ENCODE results near the gene EPHA10. TPM values are rescaled to one million over a fixed set of nuclear protein-coding genes. Genes with fewer than 3 reads are reported as not detected.
"Not testable (repeated sequence)": the region's sequence is repeated elsewhere in the genome, so short reads cannot be mapped to it uniquely, and the experiment has no call there.

EPHA10 gene
- total and polyA plus RNA-seq, 4 donors, result under 0.01 to 0.09 (median 0.03) TPM; not detected in 1

GRCh38 chr1:37778654-37779053 is 13.7 kb upstream of the EPHA10 start:
- TF ChIP-seq, protein P1, sequence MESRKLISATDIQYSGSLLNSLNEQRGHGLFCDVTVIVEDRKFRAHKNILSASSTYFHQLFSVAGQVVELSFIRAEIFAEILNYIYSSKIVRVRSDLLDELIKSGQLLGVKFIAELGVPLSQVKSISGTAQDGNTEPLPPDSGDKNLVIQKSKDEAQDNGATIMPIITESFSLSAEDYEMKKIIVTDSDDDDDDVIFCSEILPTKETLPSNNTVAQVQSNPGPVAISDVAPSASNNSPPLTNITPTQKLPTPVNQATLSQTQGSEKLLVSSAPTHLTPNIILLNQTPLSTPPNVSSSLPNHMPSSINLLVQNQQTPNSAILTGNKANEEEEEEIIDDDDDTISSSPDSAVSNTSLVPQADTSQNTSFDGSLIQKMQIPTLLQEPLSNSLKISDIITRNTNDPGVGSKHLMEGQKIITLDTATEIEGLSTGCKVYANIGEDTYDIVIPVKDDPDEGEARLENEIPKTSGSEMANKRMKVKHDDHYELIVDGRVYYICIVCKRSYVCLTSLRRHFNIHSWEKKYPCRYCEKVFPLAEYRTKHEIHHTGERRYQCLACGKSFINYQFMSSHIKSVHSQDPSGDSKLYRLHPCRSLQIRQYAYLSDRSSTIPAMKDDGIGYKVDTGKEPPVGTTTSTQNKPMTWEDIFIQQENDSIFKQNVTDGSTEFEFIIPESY (IDR thresholded peaks at IDR 0.05), result no peak
- no peak overlapping the region for H3K9ac ChIP-seq (ENCODE audit: low read depth in 1 of 2, low read length in 2 of 2)
- H3K9me3 ChIP-seq (ENCODE audit: control insufficient read depth in 4 of 4, low read length in 3 of 4), result no peaks in the 10 kb centered on the region
- no peaks in the 10 kb centered on the region for H3K27me3 ChIP-seq (ENCODE audit: control insufficient read depth in 4 of 4, insufficient read depth in 4 of 4, low read length in 3 of 4)
- WGBS, result 85% methylated on average over 3 of the region's 3 CpGs
- no peak overlapping the region for H3K4me3 ChIP-seq (ENCODE audit: low read depth in 1 of 3, low read length in 3 of 3)
- no peak overlapping the region for H3K27ac ChIP-seq (ENCODE audit: low read depth in 1 of 2, low read length in 2 of 2)
- no peaks in the 10 kb centered on the region for H3K4me1 ChIP-seq (ENCODE audit: control insufficient read depth in 4 of 4, insufficient read depth in 4 of 4, low read length in 3 of 4)
- H3K36me3 ChIP-seq (ENCODE audit: control insufficient read depth in 4 of 4, insufficient read depth in 3 of 4, low read depth in 1 of 4, low read length in 3 of 4), result no peaks in the 10 kb centered on the region
- no peak for DNase-seq (ENCODE audit: low spot score)

GRCh38 chr1:37776946-37777516 is 12.1 kb upstream of the EPHA10 start:
- H3K4me1 ChIP-seq (ENCODE audit: control insufficient read depth in 4 of 4, insufficient read depth in 4 of 4, low read length in 3 of 4), result no peaks in the 10 kb centered on the region
- no peaks in the 10 kb centered on the region for H3K27me3 ChIP-seq (ENCODE audit: control insufficient read depth in 4 of 4, insufficient read depth in 4 of 4, low read length in 3 of 4)
- WGBS, result 66% methylated on average over 4 of the region's 4 CpGs
- no peaks in the 10 kb centered on the region for H3K36me3 ChIP-seq (ENCODE audit: control insufficient read depth in 4 of 4, insufficient read depth in 3 of 4, low read depth in 1 of 4, low read length in 3 of 4)
- no peak overlapping the region for H3K27ac ChIP-seq (ENCODE audit: low read depth in 1 of 2, low read length in 2 of 2)
- no peak overlapping the region for H3K9ac ChIP-seq (ENCODE audit: low read depth in 1 of 2, low read length in 2 of 2)
- H3K4me3 ChIP-seq (ENCODE audit: low read depth in 1 of 3, low read length in 3 of 3), result no peak overlapping the region
- no peak for DNase-seq (ENCODE audit: low spot score)
- no peaks in the 10 kb centered on the region for H3K9me3 ChIP-seq (ENCODE audit: control insufficient read depth in 4 of 4, low read length in 3 of 4)
- TF ChIP-seq SP1 (IDR thresholded peaks at IDR 0.05) (no peak), FOXA1 (IDR thresholded peaks at IDR 0.05) (no peak), MAX (IDR thresholded peaks at IDR 0.05) (no peak), REST (IDR thresholded peaks at IDR 0.05) (no peak), TAF1 (conservative IDR thresholded peaks at IDR 0.05) (no peak), FOXA2 (IDR thresholded peaks at IDR 0.05) (no peak), EGR1 (IDR thresholded peaks at IDR 0.05; ENCODE audit: low read depth in 2 of 2) (no peak), JUND (IDR thresholded peaks at IDR 0.05) (no peak), RAD21 (IDR thresholded peaks at IDR 0.05) (no peak), HNF4G (IDR thresholded peaks at IDR 0.05) (no peak), HNF4A (conservative IDR thresholded peaks at IDR 0.05) (no peak), YY1 (IDR thresholded peaks at IDR 0.05) (no peak), NR2F2 (IDR thresholded peaks at IDR 0.05) (no peak), GABPA (IDR thresholded peaks at IDR 0.05 in 1 of 2, conservative IDR thresholded peaks at IDR 0.05 in 1 of 2) (no peak)
- TF ChIP-seq, protein P2, sequence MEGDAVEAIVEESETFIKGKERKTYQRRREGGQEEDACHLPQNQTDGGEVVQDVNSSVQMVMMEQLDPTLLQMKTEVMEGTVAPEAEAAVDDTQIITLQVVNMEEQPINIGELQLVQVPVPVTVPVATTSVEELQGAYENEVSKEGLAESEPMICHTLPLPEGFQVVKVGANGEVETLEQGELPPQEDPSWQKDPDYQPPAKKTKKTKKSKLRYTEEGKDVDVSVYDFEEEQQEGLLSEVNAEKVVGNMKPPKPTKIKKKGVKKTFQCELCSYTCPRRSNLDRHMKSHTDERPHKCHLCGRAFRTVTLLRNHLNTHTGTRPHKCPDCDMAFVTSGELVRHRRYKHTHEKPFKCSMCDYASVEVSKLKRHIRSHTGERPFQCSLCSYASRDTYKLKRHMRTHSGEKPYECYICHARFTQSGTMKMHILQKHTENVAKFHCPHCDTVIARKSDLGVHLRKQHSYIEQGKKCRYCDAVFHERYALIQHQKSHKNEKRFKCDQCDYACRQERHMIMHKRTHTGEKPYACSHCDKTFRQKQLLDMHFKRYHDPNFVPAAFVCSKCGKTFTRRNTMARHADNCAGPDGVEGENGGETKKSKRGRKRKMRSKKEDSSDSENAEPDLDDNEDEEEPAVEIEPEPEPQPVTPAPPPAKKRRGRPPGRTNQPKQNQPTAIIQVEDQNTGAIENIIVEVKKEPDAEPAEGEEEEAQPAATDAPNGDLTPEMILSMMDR (IDR thresholded peaks at IDR 0.05; ENCODE audit: low read depth, low read length, missing input control), result no peak
- TF ChIP-seq, protein P1 (IDR thresholded peaks at IDR 0.05), result no peak
- TF ChIP-seq, protein P3, sequence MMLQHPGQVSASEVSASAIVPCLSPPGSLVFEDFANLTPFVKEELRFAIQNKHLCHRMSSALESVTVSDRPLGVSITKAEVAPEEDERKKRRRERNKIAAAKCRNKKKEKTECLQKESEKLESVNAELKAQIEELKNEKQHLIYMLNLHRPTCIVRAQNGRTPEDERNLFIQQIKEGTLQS (IDR thresholded peaks at IDR 0.05), result no peak

GRCh38 chr1:37771440-37771839 is 6.5 kb upstream of the EPHA10 start:
- H3K27me3 ChIP-seq (ENCODE audit: control insufficient read depth in 4 of 4, insufficient read depth in 4 of 4, low read length in 3 of 4); H3K4me1 ChIP-seq (ENCODE audit: control insufficient read depth in 4 of 4, insufficient read depth in 4 of 4, low read length in 3 of 4); DNase-seq (ENCODE audit: low spot score); H3K36me3 ChIP-seq (ENCODE audit: control insufficient read depth in 4 of 4, insufficient read depth in 3 of 4, low read depth in 1 of 4, low read length in 3 of 4); H3K9ac ChIP-seq (ENCODE audit: low read depth in 1 of 2, low read length in 2 of 2); H3K9me3 ChIP-seq (ENCODE audit: control insufficient read depth in 4 of 4, low read length in 3 of 4); H3K4me3 ChIP-seq (ENCODE audit: low read depth in 1 of 3, low read length in 3 of 3); H3K27ac ChIP-seq (ENCODE audit: low read depth in 1 of 2, low read length in 2 of 2): not testable (repeated sequence)

Measured in liver (tissue), 9 donors.